ENCODE results near the gene POLR1A. TPM values are rescaled to one million over a fixed set of nuclear protein-coding genes. Genes with fewer than 3 reads are reported as not detected.

Gene POLR1A
- total RNA-seq, 1 experiment from 2014 or later: 62.7 TPM

DNA sequence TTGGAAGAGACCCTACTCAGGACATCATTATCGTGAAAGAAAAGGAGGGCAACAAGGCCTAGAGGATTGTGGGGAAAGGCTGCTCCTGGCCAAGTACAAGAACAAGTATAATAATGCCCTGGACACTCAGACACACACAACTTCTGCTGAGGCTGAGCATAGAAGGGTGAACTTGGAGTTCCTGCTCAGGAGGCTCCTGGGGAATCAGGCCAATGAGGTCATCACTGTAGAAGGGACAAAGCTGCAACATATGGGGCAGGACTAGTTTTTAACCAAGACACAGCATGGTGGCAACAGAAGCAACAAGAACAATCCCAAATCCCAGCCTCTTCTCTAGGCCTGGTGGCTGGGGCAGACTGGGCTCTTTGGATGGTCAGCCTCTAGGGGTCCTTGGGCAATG lies 102.6 kb downstream of the POLR1A start:
- Histone ChIP-seq H3T11ph (ENCODE audit: low read length) (no peak overlapping the region), H4K8ac (replicated peaks; ENCODE audit: insufficient read length, low read depth, low read length) (no peak overlapping the region), H3K14ac (ENCODE audit: insufficient read depth, low read length) (no peak overlapping the region), H4K91ac (ENCODE audit: insufficient read length, low read depth, low read length) (no peak overlapping the region), H3K79me1 (ENCODE audit: insufficient read depth, low read depth, low read length, poor library complexity, severe bottlenecking) (no peaks in the 10 kb centered on the region), H2BK12ac (ENCODE audit: insufficient read length, low read depth, low read length) (no peak overlapping the region), H3K23ac (ENCODE audit: insufficient read length, low read depth, low read length) (no peak overlapping the region), H3K4ac (ENCODE audit: low read depth, low read length) (no peak overlapping the region), H2BK5ac (ENCODE audit: insufficient read length, low read length) (no peak overlapping the region), H3K9ac (ENCODE audit: extremely low read depth, insufficient read length, low read length) (no peak overlapping the region), H2AFZ (ENCODE audit: low read length) (no peak overlapping the region), H2BK120ac (ENCODE audit: low read depth, low read length, poor library complexity, severe bottlenecking) (no peak overlapping the region), H3K56ac (ENCODE audit: insufficient read length, low read depth, low read length) (no peak overlapping the region), H3K27ac (ENCODE audit: insufficient read length, low read depth, low read length) (no peak overlapping the region), H4K5ac (ENCODE audit: insufficient read length, low read depth, low read length) (no peak overlapping the region), H3K79me2 (ENCODE audit: insufficient read depth, low read length) (no peaks in the 10 kb centered on the region), H4K20me1 (ENCODE audit: control insufficient read depth, insufficient read depth, insufficient read length) (no peaks in the 10 kb centered on the region), H3K4me2 (ENCODE audit: insufficient read depth, insufficient read length, low read length) (no peak overlapping the region), H3K4me1 (ENCODE audit: insufficient read depth, low read length) (no peaks in the 10 kb centered on the region), H3K23me2 (ENCODE audit: insufficient read length, low read depth, low read length, poor library complexity, severe bottlenecking) (no peaks in the 10 kb centered on the region), H2BK15ac (ENCODE audit: low read depth, low read length) (no peak overlapping the region), H3K27me3 (ENCODE audit: insufficient read depth, low read length) (no peaks in the 10 kb centered on the region), H3K9me3 (ENCODE audit: control insufficient read depth, low read depth, low read length) (peaks cover 4% of the 10 kb centered on the region), H2AK5ac (ENCODE audit: insufficient read length, low read length) (no peak overlapping the region), H3K18ac (ENCODE audit: insufficient read length, low read depth, low read length) (no peak overlapping the region), H2BK20ac (ENCODE audit: low read depth, low read length, poor library complexity, severe bottlenecking) (no peak overlapping the region)
- DNase-seq: peak; percentile 3
- Mint-ChIP-seq H3K4me1 (peaks cover 7 to 9% of the 10 kb centered on the region in 2 experiments), H3K27ac (no peak overlapping the region), H3K4me3 (no peak overlapping the region), H3K36me3 (ENCODE audit: insufficient read depth in 1 of 3, low read depth in 3 of 3) (peaks cover 0 to 10% (median 2%) of the 10 kb centered on the region in 3 experiments; a peak in 2 of 7 replicates), H3K9me3 (peaks cover 28% of the 10 kb centered on the region in 2 experiments), H3K27me3 (ENCODE audit: low read depth) (no peaks in the 10 kb centered on the region; the same call in 1 of the 2 replicates)
- WGBS (ENCODE audit: extremely low coverage, insufficient read length, low lambda C conversion rate): no CpG with 5 or more reads among the region's 1 CpG
- TF ChIP-seq, protein P1, sequence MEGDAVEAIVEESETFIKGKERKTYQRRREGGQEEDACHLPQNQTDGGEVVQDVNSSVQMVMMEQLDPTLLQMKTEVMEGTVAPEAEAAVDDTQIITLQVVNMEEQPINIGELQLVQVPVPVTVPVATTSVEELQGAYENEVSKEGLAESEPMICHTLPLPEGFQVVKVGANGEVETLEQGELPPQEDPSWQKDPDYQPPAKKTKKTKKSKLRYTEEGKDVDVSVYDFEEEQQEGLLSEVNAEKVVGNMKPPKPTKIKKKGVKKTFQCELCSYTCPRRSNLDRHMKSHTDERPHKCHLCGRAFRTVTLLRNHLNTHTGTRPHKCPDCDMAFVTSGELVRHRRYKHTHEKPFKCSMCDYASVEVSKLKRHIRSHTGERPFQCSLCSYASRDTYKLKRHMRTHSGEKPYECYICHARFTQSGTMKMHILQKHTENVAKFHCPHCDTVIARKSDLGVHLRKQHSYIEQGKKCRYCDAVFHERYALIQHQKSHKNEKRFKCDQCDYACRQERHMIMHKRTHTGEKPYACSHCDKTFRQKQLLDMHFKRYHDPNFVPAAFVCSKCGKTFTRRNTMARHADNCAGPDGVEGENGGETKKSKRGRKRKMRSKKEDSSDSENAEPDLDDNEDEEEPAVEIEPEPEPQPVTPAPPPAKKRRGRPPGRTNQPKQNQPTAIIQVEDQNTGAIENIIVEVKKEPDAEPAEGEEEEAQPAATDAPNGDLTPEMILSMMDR (conservative IDR thresholded peaks at IDR 0.05): no peak
